Measurements from ENCODE around the gene PRSS8.
"Not testable (repeated sequence)": the region's sequence is repeated elsewhere in the genome, so short reads cannot be mapped to it uniquely, and the experiment has no call there.

PRSS8 gene

DNA sequence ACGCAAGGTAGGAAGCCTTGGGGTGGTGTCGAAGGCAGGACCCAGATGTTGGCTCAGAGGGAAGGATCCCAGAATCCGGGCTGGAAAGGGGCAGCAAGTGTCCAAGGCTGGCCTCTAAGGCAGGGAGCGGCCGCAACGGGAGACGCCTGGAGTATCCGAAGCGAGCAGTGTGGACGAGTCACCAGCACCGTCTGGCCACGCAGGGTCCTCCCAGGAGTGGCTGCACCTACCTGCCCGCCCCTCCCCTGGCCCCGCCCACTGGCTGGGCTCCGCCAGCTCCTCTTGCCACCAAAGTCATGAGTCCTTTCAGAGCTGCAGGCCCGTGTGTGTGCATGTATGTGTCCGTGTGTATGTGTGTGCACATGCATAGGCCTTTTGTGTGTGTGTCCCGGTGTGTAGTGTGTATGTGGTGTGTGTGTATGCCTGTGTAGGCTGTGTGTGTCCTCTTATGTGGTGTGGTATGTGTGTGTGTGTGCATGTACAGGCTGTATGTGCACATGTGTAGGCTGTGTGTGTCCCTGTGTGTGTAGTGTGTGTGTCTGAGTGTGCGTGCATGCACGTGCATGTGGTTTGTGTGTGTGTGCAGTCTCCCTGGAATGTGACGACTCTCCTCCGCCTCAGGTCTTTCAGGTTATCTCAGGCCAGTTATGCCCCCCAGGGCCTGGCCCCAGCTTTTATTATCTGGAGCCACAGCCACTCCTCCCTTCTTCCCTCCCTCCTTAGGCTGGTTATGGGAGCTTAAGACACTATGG is at the start of gene PRSS8:
TSS of gene PRSS8 (minus strand) at position 193 of the 752 bp plus-strand sequence. CDS start 229 bp downstream, outside the sequence.
- Histone ChIP-seq H3K9ac (ENCODE audit: low read depth, low read length) (peak within 1 kb of the TSS; percentile 92), H3K27ac (ENCODE audit: low read length) (peak within 1 kb of the TSS; percentile 72), H3K9me3 (ENCODE audit: insufficient read depth, low read depth, low read length) (no peaks in the 10 kb centered on the region), H3K4me3 (ENCODE audit: low read length) (peak within 1 kb of the TSS; percentile 90), H3K4me1 (ENCODE audit: insufficient read depth, low read length) (peaks cover 33% of the 10 kb centered on the region), H3K27me3 (ENCODE audit: insufficient read depth, low read length) (no peaks in the 10 kb centered on the region), H3K36me3 (ENCODE audit: insufficient read depth, low read depth, low read length) (peaks cover 24% of the 10 kb centered on the region)

GRCh38 chr16:31184888-31185287 is 49.4 kb upstream of the PRSS8 start:
- Histone ChIP-seq H3K27me3 (ENCODE audit: insufficient read depth, low read length) (no peaks in the 10 kb centered on the region), H3K27ac (ENCODE audit: low read length) (no peak overlapping the region), H3K4me3 (ENCODE audit: low read length) (no peak overlapping the region), H3K36me3 (ENCODE audit: insufficient read depth, low read depth, low read length) (peaks cover 89% of the 10 kb centered on the region), H3K9me3 (ENCODE audit: insufficient read depth, low read depth, low read length) (no peaks in the 10 kb centered on the region), H3K9ac (ENCODE audit: low read depth, low read length) (no peak overlapping the region), H3K4me1 (ENCODE audit: insufficient read depth, low read length) (peaks cover 3% of the 10 kb centered on the region; the same call in 1 of the 2 replicates)

DNA sequence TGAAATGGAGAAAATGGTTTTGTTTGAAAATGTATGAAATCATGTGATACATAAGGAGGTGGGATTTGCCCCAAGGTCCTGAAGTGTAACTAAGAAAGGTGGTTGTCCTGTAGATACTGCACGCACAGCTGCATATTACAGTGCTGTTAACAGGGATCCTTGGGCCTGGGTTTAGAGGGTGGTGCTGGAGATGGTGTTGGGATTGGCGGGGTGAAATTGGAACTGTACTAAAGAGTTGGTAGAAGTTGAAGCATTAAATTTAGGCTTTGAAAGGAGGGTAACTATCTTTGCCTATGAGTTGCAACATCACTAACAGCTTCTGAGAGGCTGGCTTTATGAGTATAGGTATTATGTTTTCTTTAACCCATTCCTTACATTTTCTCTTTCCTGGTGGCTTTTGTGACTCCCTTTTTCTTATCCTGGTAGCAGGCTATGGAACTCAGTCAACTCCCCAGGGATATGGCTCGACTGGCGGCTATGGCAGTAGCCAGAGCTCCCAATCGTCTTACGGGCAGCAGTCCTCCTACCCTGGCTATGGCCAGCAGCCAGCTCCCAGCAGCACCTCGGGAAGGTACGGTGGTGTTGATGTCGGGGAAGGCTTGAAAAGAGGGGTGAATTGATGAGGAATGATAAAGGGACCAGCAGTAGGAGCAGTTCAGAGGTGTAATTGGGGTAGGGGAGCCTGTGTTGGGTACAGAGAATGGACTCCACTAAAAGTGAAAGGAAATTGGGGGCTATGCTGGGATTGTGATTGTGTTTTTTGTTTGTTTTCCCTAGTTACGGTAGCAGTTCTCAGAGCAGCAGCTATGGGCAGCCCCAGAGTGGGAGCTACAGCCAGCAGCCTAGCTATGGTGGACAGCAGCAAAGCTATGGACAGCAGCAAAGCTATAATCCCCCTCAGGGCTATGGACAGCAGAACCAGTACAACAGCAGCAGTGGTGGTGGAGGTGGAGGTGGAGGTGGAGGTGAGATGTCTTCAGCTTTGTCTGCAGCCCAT is 48.2 kb upstream of the PRSS8 start:
- Histone ChIP-seq H3K4me1 (ENCODE audit: insufficient read depth, low read length) (peaks cover 7% of the 10 kb centered on the region), H3K27me3 (ENCODE audit: insufficient read depth, low read length) (no peaks in the 10 kb centered on the region), H3K4me3 (ENCODE audit: low read length) (peak overlapping the region; percentile 100; the same call in 1 of the 2 replicates), H3K27ac (ENCODE audit: low read length) (no peak overlapping the region), H3K9me3 (ENCODE audit: insufficient read depth, low read depth, low read length) (no peaks in the 10 kb centered on the region), H3K9ac (ENCODE audit: low read depth, low read length) (no peak overlapping the region), H3K36me3 (ENCODE audit: insufficient read depth, low read depth, low read length) (peaks cover 78% of the 10 kb centered on the region)

- Histone ChIP-seq H3K36me3 (ENCODE audit: insufficient read depth, low read depth, low read length) (peaks cover 64% of the 10 kb centered on the region), H3K4me1 (ENCODE audit: insufficient read depth, low read length) (peaks cover 7% of the 10 kb centered on the region)
Observed at GRCh38 chr16:31182391-31182790, 46.9 kb upstream of the PRSS8 start.

DNA sequence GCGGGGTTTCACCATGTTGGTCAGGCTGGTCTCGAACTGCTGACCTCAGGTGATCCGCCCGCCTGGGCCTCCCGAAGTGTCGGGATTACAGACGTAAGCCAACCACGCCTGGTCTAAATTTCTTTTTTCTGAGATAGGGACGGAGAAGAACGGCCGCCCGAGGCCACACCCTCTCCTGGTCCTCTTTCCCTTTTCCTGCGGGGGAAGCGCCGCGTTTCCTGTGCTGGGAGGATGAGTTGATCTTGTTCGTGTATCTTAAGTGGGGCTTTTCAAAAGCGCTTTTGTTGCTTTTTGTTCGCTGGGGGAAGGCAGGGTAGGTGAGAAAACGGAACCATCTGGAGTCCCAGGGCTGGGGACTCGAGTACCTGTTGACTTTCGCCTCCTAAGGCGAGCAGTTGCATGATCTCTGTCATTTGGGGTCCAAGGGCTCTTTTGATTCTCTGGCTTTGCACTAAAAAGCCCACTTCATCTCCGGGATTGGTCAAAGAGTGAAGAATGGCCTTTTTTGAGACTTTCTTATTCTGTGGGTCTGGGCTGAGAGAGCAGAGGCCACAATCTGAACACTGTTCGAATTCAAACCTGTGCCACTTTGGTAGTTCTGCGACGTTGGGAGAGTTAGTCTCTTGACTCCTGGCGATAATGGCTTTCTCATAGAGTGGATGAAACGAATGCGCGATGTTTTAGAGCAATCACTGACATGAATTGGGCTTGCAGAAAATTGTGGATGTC is 45.7 kb upstream of the PRSS8 start:
- Histone ChIP-seq H3K9ac (ENCODE audit: low read depth, low read length) (peak overlapping the region; percentile 99), H3K27ac (ENCODE audit: low read length) (no peak overlapping the region), H3K4me3 (ENCODE audit: low read length) (peak overlapping the region; percentile 100), H3K9me3 (ENCODE audit: insufficient read depth, low read depth, low read length) (no peaks in the 10 kb centered on the region), H3K4me1 (ENCODE audit: insufficient read depth, low read length) (peaks cover 7% of the 10 kb centered on the region), H3K27me3 (ENCODE audit: insufficient read depth, low read length) (no peaks in the 10 kb centered on the region), H3K36me3 (ENCODE audit: insufficient read depth, low read depth, low read length) (peaks cover 53% of the 10 kb centered on the region)

More at GRCh38 chr16:31182391-31182790, 46.9 kb upstream of the PRSS8 start:
- H3K9ac ChIP-seq (ENCODE audit: low read depth, low read length) = peak overlapping the region; percentile 99
- no peaks in the 10 kb centered on the region for H3K27me3 ChIP-seq (ENCODE audit: insufficient read depth, low read length)
- no peaks in the 10 kb centered on the region for H3K9me3 ChIP-seq (ENCODE audit: insufficient read depth, low read depth, low read length)
- H3K4me3 ChIP-seq (ENCODE audit: low read length) = peak overlapping the region; percentile 100
- no peak overlapping the region for H3K27ac ChIP-seq (ENCODE audit: low read length)

- H3K27me3 ChIP-seq (ENCODE audit: insufficient read depth, low read length) = no peaks in the 10 kb centered on the region
- no peaks in the 10 kb centered on the region for H3K9me3 ChIP-seq (ENCODE audit: insufficient read depth, low read depth, low read length)
- H3K9ac ChIP-seq (ENCODE audit: low read depth, low read length) = peak within 1 kb of the TSS; percentile 99
- peak within 1 kb of the TSS; percentile 100 for H3K27ac ChIP-seq (ENCODE audit: low read length)
- peak within 1 kb of the TSS; percentile 100 for H3K4me3 ChIP-seq (ENCODE audit: low read length)
- H3K4me1 ChIP-seq (ENCODE audit: insufficient read depth, low read length) = peaks cover 7% of the 10 kb centered on the region
- peaks cover 39% of the 10 kb centered on the region for H3K36me3 ChIP-seq (ENCODE audit: insufficient read depth, low read depth, low read length)
Observed at GRCh38 chr16:31179747-31180459, 44.4 kb upstream of the PRSS8 start, which contains the start of gene FUS. Gene FUS, plus strand, starts transcription at chr16:31180139. Its CDS starts 76 bp downstream, at chr16:31180215.

GRCh38 chr16:31179219-31179746 is 43.8 kb upstream of the PRSS8 start:
- Histone ChIP-seq H3K27me3 (ENCODE audit: insufficient read depth, low read length) (no peaks in the 10 kb centered on the region), H3K9me3 (ENCODE audit: insufficient read depth, low read depth, low read length) (no peaks in the 10 kb centered on the region), H3K27ac (ENCODE audit: low read length) (peak overlapping the region; percentile 100), H3K36me3 (ENCODE audit: insufficient read depth, low read depth, low read length) (peaks cover 33% of the 10 kb centered on the region), H3K4me1 (ENCODE audit: insufficient read depth, low read length) (peaks cover 7% of the 10 kb centered on the region), H3K4me3 (ENCODE audit: low read length) (peak overlapping the region; percentile 100), H3K9ac (ENCODE audit: low read depth, low read length) (peak overlapping the region; percentile 99; the same call in 1 of the 2 replicates)

- no peak overlapping the region for H3K4me3 ChIP-seq (ENCODE audit: low read length)
- peaks cover 4% of the 10 kb centered on the region for H3K4me1 ChIP-seq (ENCODE audit: insufficient read depth, low read length)
- no peaks in the 10 kb centered on the region for H3K27me3 ChIP-seq (ENCODE audit: insufficient read depth, low read length)
- no peak overlapping the region for H3K27ac ChIP-seq (ENCODE audit: low read length)
- no peaks in the 10 kb centered on the region for H3K9me3 ChIP-seq (ENCODE audit: insufficient read depth, low read depth, low read length)
- H3K9ac ChIP-seq (ENCODE audit: low read depth, low read length) = no peak overlapping the region
- H3K36me3 ChIP-seq (ENCODE audit: insufficient read depth, low read depth, low read length) = peaks cover 12% of the 10 kb centered on the region
Observed at GRCh38 chr16:31177136-31177535, 41.6 kb upstream of the PRSS8 start.

DNA sequence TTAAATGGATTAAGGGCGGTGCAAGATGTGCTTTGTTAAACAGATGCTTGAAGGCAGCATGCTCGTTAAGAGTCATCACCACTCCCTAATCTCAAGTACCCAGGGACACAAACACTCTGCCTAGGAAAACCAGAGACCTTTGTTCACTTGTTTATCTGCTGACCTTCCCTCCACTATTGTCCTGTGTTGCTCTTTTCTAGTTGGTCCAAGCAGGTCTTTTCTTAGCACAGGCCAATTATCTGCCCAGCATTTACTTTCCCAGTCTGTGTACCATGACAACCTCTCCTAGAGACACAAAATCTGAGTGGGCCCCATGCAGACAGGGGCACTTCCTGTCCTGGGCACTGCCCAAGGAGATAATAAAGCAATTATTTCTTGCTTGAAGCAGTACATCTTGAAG is 34.5 kb upstream of the PRSS8 start:
- not testable (repeated sequence) for H3K9me3 ChIP-seq (ENCODE audit: insufficient read depth, low read depth, low read length); H3K9ac ChIP-seq (ENCODE audit: low read depth, low read length); H3K4me1 ChIP-seq (ENCODE audit: insufficient read depth, low read length); H3K36me3 ChIP-seq (ENCODE audit: insufficient read depth, low read depth, low read length); H3K4me3 ChIP-seq (ENCODE audit: low read length); H3K27ac ChIP-seq (ENCODE audit: low read length); H3K27me3 ChIP-seq (ENCODE audit: insufficient read depth, low read length)

- Histone ChIP-seq H3K36me3 (ENCODE audit: insufficient read depth, low read depth, low read length) (no peaks in the 10 kb centered on the region), H3K4me3 (ENCODE audit: low read length) (no peak overlapping the region), H3K9ac (ENCODE audit: low read depth, low read length) (no peak overlapping the region), H3K27ac (ENCODE audit: low read length) (no peak overlapping the region), H3K9me3 (ENCODE audit: insufficient read depth, low read depth, low read length) (no peaks in the 10 kb centered on the region), H3K4me1 (ENCODE audit: insufficient read depth, low read length) (peaks cover 4% of the 10 kb centered on the region; the same call in 1 of the 2 replicates), H3K27me3 (ENCODE audit: insufficient read depth, low read length) (no peaks in the 10 kb centered on the region)
Observed at GRCh38 chr16:31168848-31169247, 33.3 kb upstream of the PRSS8 start.
